ENCODE data around the gene LY6G6F. TPM values are rescaled to one million over a fixed set of nuclear protein-coding genes. Genes with fewer than 3 reads are reported as not detected.
A peak's percentile ranks its signal among the peaks of the same experiment; 100 is the strongest.
"Not testable (repeated sequence)": the region's sequence is repeated elsewhere in the genome, so short reads cannot be mapped to it uniquely, and the experiment has no call there.

LY6G6F gene
- total RNA-seq, 6 experiments from 2014 or later = not detected

GRCh38 chr6:31702819-31703716 is 3.6 kb upstream of the LY6G6F start, which contains the start of gene ABHD16A:
ABHD16A (minus strand) TSS chr6:31703324; CDS start chr6:31703281, 43 bp downstream.
- peak; percentile 98 for DNase-seq
- Mint-ChIP-seq H3K4me3 (peak within 1 kb of the TSS; percentile 93), H3K9me3 (no peaks in the 10 kb centered on the region), H3K27me3 (ENCODE audit: insufficient read depth) (peaks cover 3% of the 10 kb centered on the region), H3K27ac (peak within 1 kb of the TSS; percentile 97), H3K4me1 (ENCODE audit: low read depth) (peaks cover 24% of the 10 kb centered on the region), H3K36me3 (ENCODE audit: low read depth) (no peaks in the 10 kb centered on the region)
- TF ChIP-seq, protein P1, sequence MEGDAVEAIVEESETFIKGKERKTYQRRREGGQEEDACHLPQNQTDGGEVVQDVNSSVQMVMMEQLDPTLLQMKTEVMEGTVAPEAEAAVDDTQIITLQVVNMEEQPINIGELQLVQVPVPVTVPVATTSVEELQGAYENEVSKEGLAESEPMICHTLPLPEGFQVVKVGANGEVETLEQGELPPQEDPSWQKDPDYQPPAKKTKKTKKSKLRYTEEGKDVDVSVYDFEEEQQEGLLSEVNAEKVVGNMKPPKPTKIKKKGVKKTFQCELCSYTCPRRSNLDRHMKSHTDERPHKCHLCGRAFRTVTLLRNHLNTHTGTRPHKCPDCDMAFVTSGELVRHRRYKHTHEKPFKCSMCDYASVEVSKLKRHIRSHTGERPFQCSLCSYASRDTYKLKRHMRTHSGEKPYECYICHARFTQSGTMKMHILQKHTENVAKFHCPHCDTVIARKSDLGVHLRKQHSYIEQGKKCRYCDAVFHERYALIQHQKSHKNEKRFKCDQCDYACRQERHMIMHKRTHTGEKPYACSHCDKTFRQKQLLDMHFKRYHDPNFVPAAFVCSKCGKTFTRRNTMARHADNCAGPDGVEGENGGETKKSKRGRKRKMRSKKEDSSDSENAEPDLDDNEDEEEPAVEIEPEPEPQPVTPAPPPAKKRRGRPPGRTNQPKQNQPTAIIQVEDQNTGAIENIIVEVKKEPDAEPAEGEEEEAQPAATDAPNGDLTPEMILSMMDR (IDR thresholded peaks at IDR 0.05) = peak; percentile 52

GRCh38 chr6:31705931-31706330 is 735 bp upstream of the LY6G6F start:
- H3K4me1 Mint-ChIP-seq (ENCODE audit: low read depth) = peaks cover 18% of the 10 kb centered on the region

GRCh38 chr6:31707701-31708100 is 1.0 kb downstream of the LY6G6F start:
- no peak overlapping the region for H3K27ac Mint-ChIP-seq
- H3K36me3 Mint-ChIP-seq (ENCODE audit: low read depth) = no peaks in the 10 kb centered on the region
- no peak for DNase-seq
- peaks cover 6% of the 10 kb centered on the region for H3K4me1 Mint-ChIP-seq (ENCODE audit: low read depth)
- H3K9me3 Mint-ChIP-seq = no peaks in the 10 kb centered on the region
- TF ChIP-seq, protein P1 (IDR thresholded peaks at IDR 0.05) = no peak
- H3K27me3 Mint-ChIP-seq (ENCODE audit: insufficient read depth) = peaks cover 22% of the 10 kb centered on the region
- no peak overlapping the region for H3K4me3 Mint-ChIP-seq

More at GRCh38 chr6:31705931-31706330, 735 bp upstream of the LY6G6F start:
- DNase-seq = peak; percentile 43
- Mint-ChIP-seq H3K36me3 (ENCODE audit: low read depth) (no peaks in the 10 kb centered on the region), H3K9me3 (no peaks in the 10 kb centered on the region), H3K27ac (no peak overlapping the region), H3K4me3 (no peak overlapping the region), H3K27me3 (ENCODE audit: insufficient read depth) (peaks cover 9% of the 10 kb centered on the region)
- TF ChIP-seq, protein P1 (IDR thresholded peaks at IDR 0.05) = no peak

GRCh38 chr6:31708224-31708623 is 1.6 kb downstream of the LY6G6F start:
- TF ChIP-seq, protein P1 (IDR thresholded peaks at IDR 0.05) = no peak
- DNase-seq = no peak
- H3K27ac Mint-ChIP-seq = no peak overlapping the region
- peaks cover 23% of the 10 kb centered on the region for H3K27me3 Mint-ChIP-seq (ENCODE audit: insufficient read depth)
- H3K4me1 Mint-ChIP-seq (ENCODE audit: low read depth) = peaks cover 4% of the 10 kb centered on the region
- H3K4me3 Mint-ChIP-seq = no peak overlapping the region
- no peaks in the 10 kb centered on the region for H3K36me3 Mint-ChIP-seq (ENCODE audit: low read depth)
- no peaks in the 10 kb centered on the region for H3K9me3 Mint-ChIP-seq

- H3K27me3 Mint-ChIP-seq (ENCODE audit: insufficient read depth) = peaks cover 25% of the 10 kb centered on the region
- not testable (repeated sequence) for DNase-seq; H3K9me3 Mint-ChIP-seq; H3K4me3 Mint-ChIP-seq; H3K36me3 Mint-ChIP-seq (ENCODE audit: low read depth); H3K27ac Mint-ChIP-seq; H3K4me1 Mint-ChIP-seq (ENCODE audit: low read depth)
These were observed 2.5 kb downstream of the LY6G6F start for GRCh38 chr6:31709157-31709556.

DNA sequence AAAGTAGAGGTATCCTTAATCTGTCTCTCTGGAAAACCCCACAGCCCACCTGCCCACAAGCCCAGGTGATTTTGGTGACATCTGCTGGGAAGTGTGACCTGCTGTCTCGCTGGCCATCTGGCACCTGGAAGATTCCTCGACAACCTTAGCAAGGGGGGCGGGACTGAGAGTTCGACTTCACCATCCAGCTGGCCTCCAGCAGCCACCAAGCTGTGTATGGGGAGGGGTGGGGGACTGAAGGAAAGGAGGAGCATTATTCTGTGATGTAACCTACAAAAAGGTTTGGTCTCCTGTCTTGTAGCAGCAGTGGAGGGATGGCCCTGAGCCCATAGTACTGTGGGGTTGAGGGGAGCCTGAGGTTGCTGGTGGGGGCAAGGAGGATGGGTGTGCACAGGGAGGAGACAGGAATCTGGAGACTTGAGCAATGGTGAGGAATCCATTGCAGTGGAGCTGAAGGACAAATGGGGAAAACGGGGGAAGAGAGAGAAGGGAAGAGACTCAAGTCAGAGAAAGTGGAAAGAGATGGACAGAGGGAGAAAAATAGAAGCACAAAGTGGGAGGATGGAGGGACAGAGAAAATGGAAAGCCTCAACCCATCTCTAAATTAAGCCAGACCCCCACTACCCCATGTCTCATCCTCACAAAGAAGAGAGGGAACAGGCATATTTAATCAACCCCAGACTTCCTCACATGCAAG is 4.0 kb downstream of the LY6G6F start:
- Mint-ChIP-seq H3K27ac (no peak overlapping the region), H3K4me1 (ENCODE audit: low read depth) (no peaks in the 10 kb centered on the region), H3K36me3 (ENCODE audit: low read depth) (no peaks in the 10 kb centered on the region), H3K4me3 (no peak overlapping the region), H3K9me3 (no peaks in the 10 kb centered on the region), H3K27me3 (ENCODE audit: insufficient read depth) (peaks cover 28% of the 10 kb centered on the region)
- no peak for DNase-seq
- TF ChIP-seq, protein P1 (IDR thresholded peaks at IDR 0.05) = no peak

Data from HFFc6 (cell line).